ENCODE data around the gene EXOC3. TPM values are rescaled to one million over a fixed set of nuclear protein-coding genes. Genes with fewer than 3 reads are reported as not detected.

Gene EXOC3
- total RNA-seq, 1 donor from 2014 or later: 55.4 TPM

- Mint-ChIP-seq H3K27ac (ENCODE audit: unreplicated experiment) (no peak overlapping the region), H3K9me3 (ENCODE audit: unreplicated experiment) (no peaks in the 10 kb centered on the region), H3K27me3 (ENCODE audit: unreplicated experiment) (peaks cover 3% of the 10 kb centered on the region), H3K4me3 (ENCODE audit: unreplicated experiment) (no peak overlapping the region), H3K4me1 (ENCODE audit: low read depth, unreplicated experiment) (no peaks in the 10 kb centered on the region), H3K36me3 (ENCODE audit: unreplicated experiment) (peaks cover 8% of the 10 kb centered on the region)
- no peak for DNase-seq
- TF ChIP-seq, protein P1, sequence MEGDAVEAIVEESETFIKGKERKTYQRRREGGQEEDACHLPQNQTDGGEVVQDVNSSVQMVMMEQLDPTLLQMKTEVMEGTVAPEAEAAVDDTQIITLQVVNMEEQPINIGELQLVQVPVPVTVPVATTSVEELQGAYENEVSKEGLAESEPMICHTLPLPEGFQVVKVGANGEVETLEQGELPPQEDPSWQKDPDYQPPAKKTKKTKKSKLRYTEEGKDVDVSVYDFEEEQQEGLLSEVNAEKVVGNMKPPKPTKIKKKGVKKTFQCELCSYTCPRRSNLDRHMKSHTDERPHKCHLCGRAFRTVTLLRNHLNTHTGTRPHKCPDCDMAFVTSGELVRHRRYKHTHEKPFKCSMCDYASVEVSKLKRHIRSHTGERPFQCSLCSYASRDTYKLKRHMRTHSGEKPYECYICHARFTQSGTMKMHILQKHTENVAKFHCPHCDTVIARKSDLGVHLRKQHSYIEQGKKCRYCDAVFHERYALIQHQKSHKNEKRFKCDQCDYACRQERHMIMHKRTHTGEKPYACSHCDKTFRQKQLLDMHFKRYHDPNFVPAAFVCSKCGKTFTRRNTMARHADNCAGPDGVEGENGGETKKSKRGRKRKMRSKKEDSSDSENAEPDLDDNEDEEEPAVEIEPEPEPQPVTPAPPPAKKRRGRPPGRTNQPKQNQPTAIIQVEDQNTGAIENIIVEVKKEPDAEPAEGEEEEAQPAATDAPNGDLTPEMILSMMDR (IDR thresholded peaks at IDR 0.05; ENCODE audit: partially characterized antibody, unreplicated experiment): no peak
Measured at GRCh38 chr5:464446-464842, 21.5 kb downstream of the EXOC3 start.

DNA sequence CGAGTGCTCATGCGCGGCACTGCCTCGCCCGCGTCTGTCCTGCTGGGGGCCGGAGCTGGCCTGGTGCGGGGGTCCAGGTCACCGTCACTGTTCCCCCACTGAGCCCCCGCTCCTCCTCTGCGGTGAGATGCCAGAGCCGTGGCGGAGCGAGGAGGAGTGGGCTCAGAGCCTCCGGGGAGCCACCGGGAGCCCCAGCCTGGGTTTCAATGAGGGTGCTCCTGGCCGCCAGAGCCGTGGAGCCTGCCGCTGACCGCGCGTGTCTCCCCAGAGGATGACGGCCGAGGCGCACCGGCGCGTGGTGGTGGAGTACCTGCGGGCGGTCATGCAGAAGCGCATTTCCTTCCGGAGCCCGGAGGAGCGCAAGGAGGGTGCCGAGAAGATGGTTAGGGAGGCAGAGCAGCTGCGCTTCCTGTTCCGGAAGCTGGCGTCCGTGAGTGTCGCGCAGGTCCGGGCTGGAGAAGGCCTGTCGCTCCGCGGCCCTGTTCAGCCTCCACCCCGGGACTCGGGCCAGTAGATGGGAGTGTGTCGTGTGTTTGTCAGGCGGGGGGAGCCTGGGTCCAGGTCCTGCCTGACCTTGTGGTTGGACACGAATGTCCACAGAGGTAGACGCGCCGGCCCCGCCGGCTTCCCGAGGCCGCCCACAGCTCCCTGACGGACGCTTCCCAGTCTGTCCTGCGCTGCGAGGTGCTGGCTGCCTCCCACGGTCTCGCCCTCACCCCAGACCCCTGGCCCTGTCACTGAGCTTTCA lies 22.0 kb downstream of the EXOC3 start:
- Mint-ChIP-seq H3K27me3 (ENCODE audit: unreplicated experiment) (peaks cover 1% of the 10 kb centered on the region), H3K36me3 (ENCODE audit: unreplicated experiment) (peaks cover 2% of the 10 kb centered on the region), H3K27ac (ENCODE audit: unreplicated experiment) (no peak overlapping the region), H3K9me3 (ENCODE audit: unreplicated experiment) (no peaks in the 10 kb centered on the region), H3K4me3 (ENCODE audit: unreplicated experiment) (no peak overlapping the region), H3K4me1 (ENCODE audit: low read depth, unreplicated experiment) (no peaks in the 10 kb centered on the region)
- TF ChIP-seq, protein P1 (IDR thresholded peaks at IDR 0.05; ENCODE audit: partially characterized antibody, unreplicated experiment): no peak
- DNase-seq: peak; percentile 12

- H3K36me3 Mint-ChIP-seq (ENCODE audit: unreplicated experiment): no peaks in the 10 kb centered on the region
- H3K4me3 Mint-ChIP-seq (ENCODE audit: unreplicated experiment): no peak overlapping the region
- no peak overlapping the region for H3K27ac Mint-ChIP-seq (ENCODE audit: unreplicated experiment)
- TF ChIP-seq, protein P1 (IDR thresholded peaks at IDR 0.05; ENCODE audit: partially characterized antibody, unreplicated experiment): no peak
- H3K4me1 Mint-ChIP-seq (ENCODE audit: low read depth, unreplicated experiment): no peaks in the 10 kb centered on the region
- H3K27me3 Mint-ChIP-seq (ENCODE audit: unreplicated experiment): peaks cover 1% of the 10 kb centered on the region
- DNase-seq: peak; percentile 9
- H3K9me3 Mint-ChIP-seq (ENCODE audit: unreplicated experiment): no peaks in the 10 kb centered on the region
Measured at GRCh38 chr5:465591-466403, 22.8 kb downstream of the EXOC3 start.

DNA sequence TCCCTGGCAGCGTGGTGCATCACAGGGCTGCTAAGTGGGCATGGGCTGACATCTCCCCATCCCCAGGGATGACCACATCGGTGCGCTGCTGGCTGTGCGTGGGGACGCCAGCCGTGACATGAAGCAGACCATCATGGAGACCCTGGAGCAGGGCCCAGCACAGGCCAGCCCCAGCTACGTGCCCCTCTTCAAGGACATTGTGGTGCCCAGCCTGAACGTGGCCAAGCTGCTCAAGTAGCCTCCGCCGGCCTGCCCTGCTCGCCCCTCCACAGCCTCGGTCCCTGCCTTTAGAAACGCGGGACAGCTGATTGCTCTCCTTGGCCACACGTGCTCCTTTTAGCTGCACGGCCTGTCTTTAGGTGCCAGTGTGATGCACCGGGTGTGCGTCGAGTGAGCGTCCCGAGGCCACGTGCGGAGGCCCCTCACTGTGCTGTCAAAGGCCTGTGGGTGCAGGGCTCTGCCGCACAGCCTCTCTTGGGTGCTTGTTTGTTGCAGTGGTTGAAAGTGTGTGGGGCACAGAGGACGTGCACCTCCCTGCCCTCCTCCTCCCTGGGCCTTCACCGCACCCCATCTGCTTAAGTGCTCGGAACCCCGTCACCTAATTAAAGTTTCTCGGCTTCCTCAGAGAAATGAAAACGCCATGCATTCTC lies 23.8 kb downstream of the EXOC3 start:
- DNase-seq: peak; percentile 6
- Mint-ChIP-seq H3K4me1 (ENCODE audit: low read depth, unreplicated experiment) (no peaks in the 10 kb centered on the region), H3K27me3 (ENCODE audit: unreplicated experiment) (peaks cover 1% of the 10 kb centered on the region), H3K4me3 (ENCODE audit: unreplicated experiment) (no peak overlapping the region), H3K9me3 (ENCODE audit: unreplicated experiment) (peaks cover 3% of the 10 kb centered on the region), H3K36me3 (ENCODE audit: unreplicated experiment) (no peaks in the 10 kb centered on the region), H3K27ac (ENCODE audit: unreplicated experiment) (no peak overlapping the region)
- TF ChIP-seq, protein P1 (IDR thresholded peaks at IDR 0.05; ENCODE audit: partially characterized antibody, unreplicated experiment): no peak
